ENCODE measurements around the gene DDX27. TPM values are rescaled to one million over a fixed set of nuclear protein-coding genes. Genes with fewer than 3 reads are reported as not detected.

The DDX27 gene
- total RNA-seq, 1 donor from 2014 or later = 52.2 TPM

DNA sequence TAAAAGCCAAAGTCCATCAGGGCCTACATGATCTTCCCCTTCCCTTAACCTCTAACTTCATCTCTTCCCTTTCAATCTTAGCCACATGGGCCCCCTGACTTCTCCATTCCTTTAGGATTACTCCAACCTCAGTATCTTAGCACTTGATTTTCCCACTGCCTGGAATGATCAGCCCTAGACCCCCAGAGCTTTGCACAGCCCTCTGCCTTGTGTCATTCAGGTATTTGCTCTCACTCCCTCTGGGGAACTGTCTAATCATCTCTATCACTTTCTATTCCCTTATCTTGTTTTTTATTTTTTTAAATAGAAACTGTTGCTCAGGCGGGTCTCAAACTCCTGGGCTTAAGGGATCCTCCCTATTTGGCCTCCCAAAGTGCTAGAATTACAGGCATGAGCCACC lies 72.0 kb downstream of the DDX27 start:
- Histone ChIP-seq H3K27me3 (ENCODE audit: control insufficient read depth, insufficient read depth, low read length) (no peaks in the 10 kb centered on the region), H3K36me3 (ENCODE audit: control insufficient read depth, insufficient read depth, low read length) (peaks cover 11% of the 10 kb centered on the region), H3K4me3 (ENCODE audit: low read depth, low read length) (no peak overlapping the region)
- TF ChIP-seq, protein P1, sequence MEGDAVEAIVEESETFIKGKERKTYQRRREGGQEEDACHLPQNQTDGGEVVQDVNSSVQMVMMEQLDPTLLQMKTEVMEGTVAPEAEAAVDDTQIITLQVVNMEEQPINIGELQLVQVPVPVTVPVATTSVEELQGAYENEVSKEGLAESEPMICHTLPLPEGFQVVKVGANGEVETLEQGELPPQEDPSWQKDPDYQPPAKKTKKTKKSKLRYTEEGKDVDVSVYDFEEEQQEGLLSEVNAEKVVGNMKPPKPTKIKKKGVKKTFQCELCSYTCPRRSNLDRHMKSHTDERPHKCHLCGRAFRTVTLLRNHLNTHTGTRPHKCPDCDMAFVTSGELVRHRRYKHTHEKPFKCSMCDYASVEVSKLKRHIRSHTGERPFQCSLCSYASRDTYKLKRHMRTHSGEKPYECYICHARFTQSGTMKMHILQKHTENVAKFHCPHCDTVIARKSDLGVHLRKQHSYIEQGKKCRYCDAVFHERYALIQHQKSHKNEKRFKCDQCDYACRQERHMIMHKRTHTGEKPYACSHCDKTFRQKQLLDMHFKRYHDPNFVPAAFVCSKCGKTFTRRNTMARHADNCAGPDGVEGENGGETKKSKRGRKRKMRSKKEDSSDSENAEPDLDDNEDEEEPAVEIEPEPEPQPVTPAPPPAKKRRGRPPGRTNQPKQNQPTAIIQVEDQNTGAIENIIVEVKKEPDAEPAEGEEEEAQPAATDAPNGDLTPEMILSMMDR (IDR thresholded peaks at IDR 0.05; ENCODE audit: insufficient read depth, low read length, poor library complexity, severe bottlenecking) = no peak
- no peak for DNase-seq (ENCODE audit: low read depth)

GRCh38 chr20:49292010-49292409 lies 72.8 kb downstream of the DDX27 start:
- DNase-seq (ENCODE audit: low read depth) = no peak
- H3K4me3 ChIP-seq (ENCODE audit: low read depth, low read length) = no peak overlapping the region
- TF ChIP-seq, protein P1 (IDR thresholded peaks at IDR 0.05; ENCODE audit: insufficient read depth, low read length, poor library complexity, severe bottlenecking) = no peak
- H3K27me3 ChIP-seq (ENCODE audit: control insufficient read depth, insufficient read depth, low read length) = no peaks in the 10 kb centered on the region
- H3K36me3 ChIP-seq (ENCODE audit: control insufficient read depth, insufficient read depth, low read length) = peaks cover 8% of the 10 kb centered on the region

DNA sequence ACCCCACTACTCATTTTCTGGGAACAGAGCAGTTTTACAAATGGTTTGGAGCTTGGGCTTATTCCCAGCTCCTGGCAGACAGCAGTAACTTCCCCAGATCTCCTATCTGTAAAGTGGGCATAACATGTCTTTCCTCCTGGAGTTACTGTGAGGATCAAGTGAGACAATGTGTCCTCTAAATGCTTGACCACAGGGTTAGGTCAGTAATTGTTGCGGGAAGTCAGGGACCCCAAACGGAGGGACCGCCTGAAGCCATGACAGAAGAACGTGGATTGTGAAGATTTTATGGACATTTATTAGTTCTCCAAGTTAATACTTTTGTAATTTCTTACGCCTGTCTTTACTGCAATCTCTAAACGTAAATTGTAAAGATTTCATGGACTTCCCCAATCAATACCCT lies 73.9 kb downstream of the DDX27 start:
- TF ChIP-seq, protein P1 (IDR thresholded peaks at IDR 0.05; ENCODE audit: insufficient read depth, low read length, poor library complexity, severe bottlenecking) = no peak
- Histone ChIP-seq H3K36me3 (ENCODE audit: control insufficient read depth, insufficient read depth, low read length) (peaks cover 6% of the 10 kb centered on the region), H3K4me3 (ENCODE audit: low read depth, low read length) (no peak overlapping the region), H3K27me3 (ENCODE audit: control insufficient read depth, insufficient read depth, low read length) (no peaks in the 10 kb centered on the region)
- no peak for DNase-seq (ENCODE audit: low read depth)

Other genes with a start within 250 kb of the DDX27 start
- gene CSE1L, start 173.1 kb upstream of the DDX27 start, total RNA-seq = 64.9 and 66.5 TPM in 2 replicates
- 72.5 and 81.6 TPM in 2 replicates for gene STAU1, start 31.1 kb upstream of the DDX27 start, total RNA-seq
- 32.7 and 35.4 TPM in 2 replicates for gene ZNFX1, start 58.6 kb downstream of the DDX27 start, total RNA-seq